Stimulated activated CD4-positive, alpha-beta T cell treated with anti-CD3 and anti-CD28 coated beads, TNF-alpha, amount 100 ng/mL, for 48 hours (primary cell): ENCODE measurements around the gene DACT2.
"Not testable (repeated sequence)": the region's sequence is repeated elsewhere in the genome, so short reads cannot be mapped to it uniquely, and the experiment has no call there.

Source experiments
- DNase-seq, 3 donors: peaks; one replicate each; pipeline ENCODE4 v3.0.0-alpha.2; 2020; ENCODE audit warnings: low read depth in 3 of 3

The DACT2 gene

DNA sequence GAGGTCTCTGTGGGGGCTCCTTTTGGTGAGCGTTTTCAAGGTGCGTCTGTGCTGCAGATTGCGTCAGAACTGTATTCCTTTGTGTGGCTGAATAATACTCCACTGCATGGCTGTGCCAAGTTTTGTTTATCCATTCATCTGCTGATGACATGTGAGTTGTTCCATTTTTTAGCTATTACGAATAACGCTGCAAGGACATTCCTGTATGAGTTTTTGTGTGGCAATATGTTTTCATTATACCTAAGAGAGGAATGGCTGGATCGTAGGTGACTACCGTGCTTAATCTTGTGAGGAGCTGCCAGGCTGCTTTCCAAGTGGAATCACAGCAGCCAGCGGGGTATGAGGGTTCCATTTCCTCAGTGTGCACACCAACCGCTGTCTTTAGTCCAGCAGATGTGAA, 1.1 kb upstream of the DACT2 start:
- DNase-seq, result no peak

GRCh38 chr6:168318579-168319278, 848 bp downstream of the DACT2 start:
- no peak for DNase-seq

GRCh38 chr6:168318090-168318489, 1.5 kb downstream of the DACT2 start:
- no peak for DNase-seq

DNA sequence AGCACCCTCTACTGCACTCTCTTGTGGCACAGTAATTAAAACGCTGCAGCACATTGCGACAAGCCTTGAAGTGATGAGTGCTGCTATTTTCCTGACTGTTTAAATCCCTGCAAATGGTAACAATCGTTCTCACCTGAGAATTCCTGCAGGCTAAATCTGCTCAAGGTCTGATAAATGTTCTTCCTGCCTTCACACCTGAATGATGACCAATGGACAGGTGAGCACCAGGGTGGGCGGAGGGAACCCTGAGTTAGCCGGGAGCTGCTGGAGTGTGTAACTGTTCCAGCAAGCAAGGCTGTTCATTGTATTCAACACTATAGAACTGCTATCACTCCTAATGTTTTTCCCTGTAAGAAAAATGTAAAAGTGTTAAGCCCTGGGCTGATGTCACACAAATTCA, 4.0 kb downstream of the DACT2 start:
- no peak for DNase-seq

DNA sequence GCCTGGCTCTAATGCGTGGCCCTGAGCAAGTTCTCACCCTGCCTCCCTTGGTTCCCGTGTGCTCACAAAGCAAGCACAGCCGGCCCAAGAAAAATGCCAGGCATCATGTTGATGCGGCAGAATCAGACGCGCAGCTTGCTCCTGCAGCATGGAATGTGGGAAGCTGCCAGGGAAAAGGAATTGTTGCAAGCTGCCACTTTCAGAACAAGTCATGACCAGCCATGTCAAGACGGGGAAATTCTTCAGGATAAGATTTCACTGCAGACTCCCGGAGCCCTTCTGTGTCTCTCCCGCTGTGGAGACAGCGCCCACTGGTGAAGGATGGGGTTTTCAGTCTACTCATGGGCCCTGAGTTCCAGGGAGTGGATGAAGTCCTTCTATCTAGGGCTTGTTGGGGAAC, 4.6 kb downstream of the DACT2 start:
- no peak for DNase-seq

GRCh38 chr6:168314021-168314420, 5.6 kb downstream of the DACT2 start:
- no peak for DNase-seq

- no peak for DNase-seq
These were observed 6.1 kb downstream of the DACT2 start for GRCh38 chr6:168313431-168314011.

DNA sequence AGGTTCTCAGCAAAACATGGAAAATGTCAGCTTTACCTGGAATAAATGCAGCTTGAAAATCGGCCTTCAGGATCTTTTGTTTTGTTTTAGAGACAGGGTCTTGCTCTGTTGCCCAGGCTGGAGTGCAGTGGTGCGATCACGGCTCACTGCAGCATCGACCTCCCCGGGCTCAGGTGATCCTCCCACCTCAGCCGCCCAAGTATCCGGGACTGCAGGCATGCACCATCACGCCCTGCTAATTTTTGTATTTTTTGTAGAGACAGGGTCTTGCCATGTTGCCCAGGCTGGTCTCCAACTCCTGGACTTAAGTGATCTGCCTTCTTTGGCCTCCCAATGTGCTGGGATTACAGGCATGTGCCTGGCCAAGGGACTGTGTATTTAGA, 7.5 kb downstream of the DACT2 start:
- not testable (repeated sequence) for DNase-seq

- no peak for DNase-seq
These were observed 8.0 kb downstream of the DACT2 start for GRCh38 chr6:168311410-168312124.

GRCh38 chr6:168310945-168311344, 8.6 kb downstream of the DACT2 start:
- DNase-seq, result no peak

GRCh38 chr6:168310403-168310802, 9.2 kb downstream of the DACT2 start:
- no peak for DNase-seq

DNA sequence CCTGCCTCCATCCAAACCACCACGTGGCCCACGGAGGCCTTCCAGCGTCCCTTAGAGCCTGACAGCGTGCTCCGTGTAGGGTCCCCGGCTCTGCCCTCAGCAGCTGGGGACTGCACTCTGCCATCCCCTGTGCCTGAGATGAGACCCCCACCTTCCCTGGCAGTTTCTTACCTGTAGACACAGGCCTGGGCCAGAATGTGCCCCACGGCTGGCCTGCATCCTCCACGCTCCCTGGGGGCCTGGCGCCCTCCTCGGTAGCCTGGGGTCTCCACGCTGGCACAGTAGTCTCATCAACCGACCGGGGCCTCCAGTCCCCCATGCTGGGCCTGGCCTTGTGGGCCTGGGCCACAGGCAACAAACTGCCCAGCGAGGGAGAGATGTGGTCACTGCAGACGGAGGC, 9.6 kb downstream of the DACT2 start:
- no peak for DNase-seq

- DNase-seq, result no peak
These were observed 10.4 kb downstream of the DACT2 start for GRCh38 chr6:168309183-168309582.

DNA sequence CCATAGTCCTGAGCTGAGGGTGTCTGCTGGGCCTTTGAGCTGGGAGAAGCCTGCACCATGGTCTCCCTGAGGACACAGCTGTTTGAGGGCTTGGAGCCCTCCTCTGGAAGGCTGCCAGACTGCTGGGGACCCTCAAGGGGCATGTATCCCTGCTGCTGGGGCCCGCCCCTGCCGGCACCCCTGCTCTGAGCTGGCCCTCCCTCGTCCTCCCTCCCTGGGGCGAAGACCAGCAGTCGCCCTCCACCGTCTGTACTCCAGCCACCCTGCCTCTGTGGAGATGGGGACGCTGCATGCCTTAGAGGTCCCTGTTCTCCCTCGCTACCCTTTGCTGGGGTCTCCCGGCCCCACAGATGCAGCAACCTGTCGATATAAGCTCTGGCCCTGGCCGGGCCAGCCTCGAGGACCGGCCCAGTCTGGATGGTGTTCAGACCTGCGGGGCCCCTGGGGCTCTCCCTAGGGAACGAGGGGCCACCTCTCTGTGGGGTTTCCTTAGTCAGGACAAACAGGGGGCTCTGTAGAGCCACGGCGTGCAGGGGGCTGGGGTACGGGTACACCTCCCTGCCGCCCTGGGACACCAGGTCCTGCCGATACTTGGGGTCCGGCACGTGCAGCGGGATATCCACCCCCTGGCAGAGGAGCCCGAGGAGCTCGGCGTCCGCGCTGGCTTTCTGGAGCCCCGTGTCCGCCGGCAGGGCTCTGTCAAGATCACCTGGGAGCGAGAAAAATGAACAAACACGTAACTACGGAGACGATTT, 11.0 kb downstream of the DACT2 start:
- DNase-seq, result no peak

DNA sequence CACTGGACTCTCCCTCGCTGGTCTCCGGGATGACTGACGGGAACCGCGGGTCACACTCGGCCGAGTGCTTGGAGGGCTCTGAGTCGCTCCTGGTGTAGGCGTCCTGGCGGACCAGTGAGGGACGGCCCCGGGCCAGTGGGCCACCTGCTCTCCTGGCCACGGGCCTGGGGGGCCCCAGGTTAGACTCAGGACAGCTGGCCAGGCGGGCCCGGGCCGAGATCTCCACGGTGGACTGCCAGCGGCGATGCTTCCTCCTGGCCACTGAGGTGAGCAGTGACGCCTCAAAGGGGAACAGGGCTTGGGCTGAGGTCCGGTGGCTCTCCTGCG, 11.9 kb downstream of the DACT2 start:
- DNase-seq, result no peak

- DNase-seq, result no peak
These were observed 12.4 kb downstream of the DACT2 start for GRCh38 chr6:168307015-168307694.

- DNase-seq, result no peak
These were observed 13.7 kb downstream of the DACT2 start for GRCh38 chr6:168305863-168306262.

GRCh38 chr6:168305096-168305749, 14.4 kb downstream of the DACT2 start:
- DNase-seq, result no peak

DNA sequence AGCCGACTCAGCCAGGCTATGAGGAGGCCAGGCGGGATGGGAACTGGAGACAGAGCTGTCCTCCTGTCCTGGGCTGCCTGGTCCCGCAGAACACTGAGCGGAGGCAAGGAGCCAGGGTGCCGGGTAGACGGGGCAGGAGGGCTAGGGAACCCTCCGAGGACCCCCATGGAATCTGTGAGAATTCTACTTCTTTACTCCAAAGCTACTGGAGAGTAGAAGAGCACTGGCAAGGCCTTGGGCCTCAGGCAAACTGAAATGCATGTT, 14.9 kb downstream of the DACT2 start:
- no peak for DNase-seq

DNA sequence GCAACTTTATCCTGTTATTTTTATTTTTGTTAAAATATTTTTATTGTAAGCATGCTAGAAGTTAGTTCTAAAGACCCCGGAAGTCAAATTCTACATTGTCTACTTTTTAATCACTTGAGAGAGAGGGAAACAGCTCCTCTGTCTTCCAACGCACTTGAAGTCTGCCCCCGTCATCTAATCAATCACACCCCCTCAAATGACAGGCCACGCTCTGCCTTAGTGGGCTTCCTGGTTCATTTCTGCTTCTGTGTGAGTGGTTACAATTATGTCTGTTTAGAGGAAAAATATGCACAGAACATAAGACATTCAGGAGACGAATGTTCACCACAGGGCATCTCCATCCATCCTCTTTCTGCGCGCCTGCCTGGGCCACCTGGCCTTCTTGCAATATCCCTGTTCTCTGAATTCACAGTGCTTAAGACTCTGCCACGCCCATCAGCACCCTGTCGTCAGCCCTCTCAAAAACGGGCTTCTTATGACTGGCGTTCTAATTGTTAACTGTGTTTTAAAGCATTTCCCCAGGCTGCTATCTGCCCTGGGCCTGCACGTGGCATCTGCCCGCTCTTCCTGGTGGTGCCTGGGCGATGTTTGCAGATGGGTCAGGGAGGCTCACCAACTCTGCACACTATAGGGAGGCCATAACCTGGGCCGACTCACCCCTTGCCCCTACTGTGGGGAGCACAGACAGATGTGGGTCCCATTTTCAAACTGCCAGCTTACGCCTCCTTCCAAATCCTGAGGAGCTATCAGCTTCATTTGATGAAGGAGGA, 15.4 kb downstream of the DACT2 start:
- DNase-seq, result no peak

DNA sequence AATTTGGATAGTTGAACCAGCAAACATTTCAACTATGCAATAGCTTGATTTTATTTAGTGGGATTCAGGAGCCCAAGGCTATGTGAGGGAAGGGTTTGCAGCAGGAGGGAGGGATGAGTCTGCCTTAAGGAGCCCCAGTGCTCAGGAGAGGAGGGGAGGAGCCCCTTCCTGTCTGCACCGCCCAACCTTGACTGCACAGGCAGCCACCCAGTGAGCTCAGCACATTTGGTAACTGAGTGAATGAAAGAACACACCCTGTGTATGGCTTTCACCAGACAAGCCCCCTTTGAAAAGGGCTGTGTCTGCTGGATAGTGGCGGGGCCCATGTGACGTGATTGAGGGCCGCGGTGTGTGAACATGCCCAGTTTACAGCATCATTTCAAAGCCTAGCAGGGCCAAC, 17.0 kb downstream of the DACT2 start:
- DNase-seq, result no peak
